GM12891 (cell line): Measurements from ENCODE around the gene FGGY.

ENCODE experiments used
- PAX5 ChIP-seq: IDR thresholded peaks from 2 replicates; pipeline ENCODE4 v1.6.1; 2011; ENCODE audit warnings: low read length, moderate library complexity, mild to moderate bottlenecking; ENCODE audit not compliant: insufficient read depth, severe bottlenecking
- POLR2A ChIP-seq: IDR thresholded peaks from 2 replicates; pipeline ENCODE4 v1.6.1; 2011; ENCODE audit warnings: low read depth, low read length, control low read depth
- POLR2AphosphoS5 ChIP-seq: IDR thresholded peaks from 2 replicates; pipeline ENCODE4 v1.6.1; 2011; ENCODE audit warnings: low read depth, low read length, control low read depth
- TAF1 ChIP-seq: IDR thresholded peaks from 2 replicates; pipeline ENCODE4 v1.6.1; 2011; ENCODE audit warnings: low read depth, low read length, control low read depth

GRCh38 chr1:59522925-59523505, 226.1 kb downstream of the FGGY start:
- TF ChIP-seq POLR2AphosphoS5, result no peak
- no peak for TF ChIP-seq POLR2A
- TF ChIP-seq TAF1, result no peak
- no peak for TF ChIP-seq PAX5
